GM18517 (cell line): ENCODE data around the gene KRT13.

Experiments
- ATAC-seq: cut with Tn5 transposase; IDR thresholded peaks from one replicate; pipeline ENCODE4 v1.9.1; 2021; ENCODE audit warnings: mild to moderate bottlenecking, moderate library complexity; ENCODE audit not compliant: unreplicated experiment

KRT13 gene

DNA sequence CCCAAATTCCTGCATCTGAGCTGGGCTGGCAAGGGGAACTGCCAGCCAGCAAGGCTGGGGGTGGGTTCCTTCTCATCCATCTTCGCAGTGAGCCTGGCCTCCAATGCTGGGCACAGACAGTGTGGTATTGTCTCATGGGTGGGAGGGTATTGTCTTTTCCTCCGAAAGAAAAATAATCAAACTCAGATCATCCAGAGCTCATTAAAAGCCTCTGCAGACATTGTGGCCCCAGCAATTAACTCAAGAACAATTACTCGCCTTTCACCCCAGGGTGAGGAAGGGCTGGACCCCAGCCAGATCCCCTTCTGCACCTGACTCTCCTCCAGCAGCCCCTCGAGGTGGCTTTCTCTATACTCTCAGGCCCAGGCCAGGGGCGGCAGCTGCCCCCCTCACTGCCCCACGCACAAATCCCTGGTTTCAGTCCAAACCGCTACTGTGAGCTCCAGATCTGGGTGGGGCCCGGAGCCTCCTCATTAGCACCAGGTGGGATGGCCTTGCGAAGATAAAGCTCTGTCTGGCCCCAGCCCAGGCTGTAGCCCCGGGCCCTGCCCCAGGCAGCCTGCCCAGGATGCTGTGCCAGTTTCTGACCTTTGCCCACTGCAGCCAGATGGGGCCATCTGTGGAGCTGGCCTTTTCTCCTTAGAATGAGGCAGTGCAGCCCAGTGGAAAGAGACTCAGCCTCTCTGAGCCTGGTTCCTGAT, 15.6 kb upstream of the KRT13 start:
- no peak for ATAC-seq

GRCh38 chr17:41519501-41520224, 14.3 kb upstream of the KRT13 start:
- no peak for ATAC-seq

- ATAC-seq: no peak
Measured at GRCh38 chr17:41518789-41519449, 13.5 kb upstream of the KRT13 start, which contains the start of gene KRT15. Gene KRT15 (minus strand): TSS chr17:41518890. CDS start chr17:41518827, 63 bp downstream.

DNA sequence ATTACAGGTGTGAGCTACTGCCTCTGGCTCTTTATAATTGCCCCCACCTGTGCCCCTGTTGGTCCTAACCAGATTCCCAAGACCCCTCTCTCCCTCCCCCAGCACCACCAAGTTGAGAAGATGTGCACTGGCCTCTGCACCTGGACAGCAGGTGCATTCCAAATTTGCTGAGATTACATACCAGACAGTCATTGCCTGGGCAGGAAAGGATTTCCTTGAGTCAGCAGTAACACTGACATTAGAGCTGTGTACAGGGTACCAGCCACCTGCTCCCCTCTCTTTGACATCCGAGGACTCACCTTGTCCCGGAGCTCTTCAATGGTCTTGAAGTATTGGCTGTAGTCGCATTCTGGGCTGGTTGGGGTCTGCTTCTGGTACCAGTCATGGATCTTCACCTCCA, 12.6 kb upstream of the KRT13 start:
- ATAC-seq: no peak

GRCh38 chr17:41516830-41517283, 11.4 kb upstream of the KRT13 start:
- no peak for ATAC-seq

GRCh38 chr17:41516147-41516829, 10.9 kb upstream of the KRT13 start:
- ATAC-seq: no peak

- no peak for ATAC-seq
Measured at GRCh38 chr17:41513168-41513547, 7.7 kb upstream of the KRT13 start.

GRCh38 chr17:41512546-41513167, 7.2 kb upstream of the KRT13 start:
- ATAC-seq: no peak

GRCh38 chr17:41511716-41512115, 6.3 kb upstream of the KRT13 start:
- ATAC-seq: no peak

DNA sequence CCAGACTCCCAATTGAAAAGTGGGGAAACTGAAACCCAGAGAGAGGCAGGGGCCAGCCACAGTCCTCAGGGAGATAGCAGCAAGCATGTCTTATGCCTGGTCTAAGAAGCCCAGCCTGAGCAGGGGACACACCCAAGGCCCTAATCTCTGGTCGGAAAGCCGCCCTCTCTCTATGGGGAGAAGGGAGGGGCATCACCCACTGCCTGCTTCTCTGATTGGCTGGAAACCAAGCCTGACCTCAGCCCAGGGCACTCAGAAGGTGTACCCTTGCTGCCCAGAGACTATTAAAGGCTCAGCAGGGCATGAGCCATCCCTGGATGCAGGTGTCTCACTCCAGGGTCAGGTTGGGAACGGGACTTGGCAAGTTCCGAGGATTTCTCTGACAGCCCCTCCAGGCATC, 5.7 kb upstream of the KRT13 start:
- no peak for ATAC-seq

DNA sequence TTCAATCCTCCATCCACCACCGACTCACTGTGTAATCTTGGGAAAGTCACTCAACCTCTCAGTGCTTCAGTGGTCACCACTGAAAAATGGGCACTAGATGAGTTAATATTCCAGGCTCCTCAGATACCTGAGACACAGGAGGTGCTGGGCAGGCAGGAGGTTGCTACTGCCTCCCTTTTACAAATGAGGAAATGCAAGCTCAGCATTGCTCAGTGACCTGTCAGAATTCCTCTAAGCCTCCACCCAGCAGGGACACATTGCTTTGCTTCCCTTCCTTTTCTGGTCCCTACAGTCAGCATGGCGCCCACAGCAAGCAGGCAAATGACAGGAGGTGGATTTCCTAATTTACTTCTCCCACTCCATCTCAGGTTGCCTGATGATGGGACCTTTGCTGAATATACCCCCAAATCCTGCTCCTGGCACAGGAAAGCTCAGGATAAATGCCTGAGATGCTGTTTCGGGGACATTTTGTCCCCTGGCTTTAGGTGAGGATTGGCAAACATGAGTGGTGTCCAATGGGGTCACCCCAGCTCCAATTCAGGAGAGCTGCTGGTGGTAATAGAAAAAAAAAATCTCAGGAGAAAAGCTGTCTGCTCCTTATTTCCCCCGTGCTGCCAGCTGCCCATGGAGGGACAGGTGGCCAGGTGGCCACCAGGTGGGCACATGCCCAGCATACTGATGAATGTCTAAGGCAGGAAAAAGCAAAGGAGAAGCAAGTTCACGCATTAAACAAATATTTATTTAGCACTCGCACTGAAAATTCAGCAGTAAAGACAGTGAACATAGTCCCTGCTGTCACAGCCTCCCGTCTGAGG, 5.0 kb upstream of the KRT13 start:
- ATAC-seq: no peak

DNA sequence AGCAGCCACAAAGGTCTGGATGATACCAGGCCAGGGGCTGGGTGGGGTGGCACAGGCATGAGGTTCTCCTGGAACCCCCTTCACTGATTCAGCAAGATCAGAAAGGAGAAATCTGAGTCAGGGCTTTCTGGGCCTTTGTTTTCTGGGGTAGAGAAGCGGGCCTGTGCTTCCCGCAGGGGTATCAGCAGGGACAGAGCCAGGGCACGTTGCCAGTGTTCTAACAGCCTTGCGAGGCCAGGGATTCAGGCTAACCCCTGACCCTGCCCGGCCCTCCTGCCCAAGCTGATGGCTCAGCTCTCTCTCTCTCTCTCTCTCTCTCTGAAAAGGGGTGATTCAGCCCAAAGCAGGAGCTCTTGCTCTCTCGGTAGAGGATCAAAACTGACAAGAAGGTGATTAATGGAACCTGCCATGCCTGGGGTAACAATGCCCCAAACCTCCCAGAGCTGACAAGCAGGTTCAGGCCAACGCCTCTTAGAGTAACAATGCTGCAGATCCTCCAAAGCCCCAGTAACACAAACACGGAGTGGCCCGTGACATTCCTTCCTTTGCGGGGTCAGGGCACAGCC, 2.0 kb upstream of the KRT13 start:
- ATAC-seq: no peak

DNA sequence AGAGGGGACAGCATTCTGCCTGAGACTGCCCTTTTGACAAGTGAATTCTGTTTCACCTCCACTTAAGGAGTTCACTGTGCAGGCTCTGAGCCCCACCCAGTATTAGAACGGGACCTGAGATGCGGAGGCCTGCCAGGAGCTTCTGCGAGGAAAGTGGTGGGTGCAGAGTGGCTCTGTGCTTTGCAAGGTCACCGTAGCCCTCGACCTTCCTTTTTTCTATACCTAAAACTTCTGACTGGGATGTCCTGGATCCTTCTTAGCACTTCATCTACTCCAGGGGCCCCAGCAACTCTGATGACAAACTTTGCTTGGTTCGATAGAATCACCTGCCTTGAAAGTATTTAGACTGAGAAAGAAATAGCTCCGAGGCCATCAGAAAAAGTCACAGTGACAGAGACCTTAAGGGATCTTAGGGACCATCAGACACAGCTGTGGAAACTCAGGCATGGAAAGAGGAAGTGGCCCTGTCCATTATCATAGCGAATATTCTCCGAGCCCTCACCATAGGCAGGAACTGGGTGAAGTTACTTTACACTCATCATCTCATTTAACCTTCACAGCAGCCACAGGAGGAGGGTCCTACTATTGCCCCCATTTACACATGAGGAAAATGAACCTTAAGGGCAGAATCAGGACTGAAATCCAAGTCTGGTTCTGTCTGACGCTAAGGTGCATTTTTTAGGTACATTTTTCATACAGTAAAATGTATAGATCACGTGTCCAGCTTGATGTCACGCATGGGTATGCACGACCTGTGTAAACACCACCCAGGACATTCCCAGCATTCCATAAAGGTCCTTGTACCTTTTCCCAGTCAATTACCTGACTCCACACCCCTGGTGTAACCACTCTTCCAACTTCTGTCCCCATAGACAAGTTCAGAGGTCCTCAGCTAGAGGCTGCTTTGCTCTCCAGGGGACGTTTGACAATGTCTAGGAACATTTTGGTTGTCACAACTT, 676 bp upstream of the KRT13 start:
- no peak for ATAC-seq

DNA sequence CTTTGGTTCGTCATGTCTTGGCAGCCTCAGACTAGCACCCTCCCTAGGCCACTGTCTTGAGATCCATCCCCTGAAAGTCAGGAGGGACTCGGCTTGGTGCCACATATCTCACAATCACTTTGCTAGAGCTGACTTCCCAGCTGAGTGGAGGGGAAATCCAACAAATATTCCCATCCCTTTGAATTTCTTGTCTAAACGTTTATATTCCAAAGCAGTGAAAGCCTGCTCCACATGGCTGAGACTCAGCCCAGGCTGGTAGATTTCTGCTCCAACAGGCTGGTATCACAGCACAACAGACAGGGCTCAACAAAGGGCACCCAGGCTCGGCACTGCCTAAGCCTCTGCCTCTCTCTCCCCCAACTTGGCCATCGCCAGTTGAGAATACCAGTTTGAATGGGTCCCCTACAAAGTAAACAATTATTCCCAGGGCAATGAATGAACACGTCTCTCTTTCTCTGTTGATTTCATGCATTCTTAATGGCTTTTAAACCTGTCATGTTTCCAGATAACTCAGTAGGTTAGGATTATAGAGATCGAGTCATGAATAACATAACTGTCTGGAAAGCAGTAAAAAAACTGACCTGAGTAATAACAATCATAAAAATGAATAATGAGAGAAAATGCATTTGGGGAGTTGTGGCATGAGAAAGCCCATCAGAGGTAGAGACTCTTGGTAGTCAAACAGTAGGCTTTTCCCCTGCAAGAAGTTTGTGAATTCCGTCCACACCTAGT, 1.0 kb downstream of the KRT13 start:
- no peak for ATAC-seq

GRCh38 chr17:41503202-41503601, 2.2 kb downstream of the KRT13 start:
- no peak for ATAC-seq

GRCh38 chr17:41500131-41500911, 5.1 kb downstream of the KRT13 start:
- ATAC-seq: no peak

DNA sequence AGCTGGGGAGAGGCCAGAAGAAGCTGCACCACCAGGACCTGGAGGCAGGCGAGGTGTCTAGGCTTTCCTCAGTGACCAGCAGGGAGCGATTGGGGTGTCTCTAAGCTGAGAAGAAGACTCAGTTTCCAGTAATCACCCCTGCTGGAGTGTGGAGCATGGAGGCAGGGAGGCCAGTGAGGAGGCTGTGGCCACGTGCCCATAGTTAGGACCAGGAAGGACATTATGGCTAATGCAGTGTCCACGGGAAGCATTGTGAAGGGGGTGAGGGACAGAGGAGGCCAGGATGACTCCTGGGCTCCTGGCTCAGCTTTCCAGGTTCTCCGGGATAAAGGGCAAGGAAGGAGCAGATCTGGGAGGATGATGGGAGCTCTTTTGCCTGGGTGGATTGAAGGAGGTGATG, 5.7 kb downstream of the KRT13 start:
- no peak for ATAC-seq
